CD14-positive monocyte (primary cell): ENCODE data around the gene CDK15. TPM values are rescaled to one million over a fixed set of nuclear protein-coding genes. Genes with fewer than 3 reads are reported as not detected.
A peak's percentile ranks its signal among the peaks of the same experiment; 100 is the strongest.

Experiments used
- DNase-seq, 3 donors: peaks; one replicate each; pipeline ENCODE4 v3.0.0-alpha.2; 2011 to 2022
- H2AFZ ChIP-seq: 2 replicates; pipeline ENCODE4 v1.6.0; 2012; ENCODE audit warnings: mild to moderate bottlenecking, low read depth, low read length, inconsistent platforms; ENCODE audit not compliant: insufficient read depth, poor library complexity, severe bottlenecking
- H3K27ac ChIP-seq, 2 donors: 1 replicate in 1 of 2; 2 replicates in 1 of 2; pipeline ENCODE4 v1.5.1; 2012 to 2013; ENCODE audit warnings: low read length in 2 of 2, control low read depth in 1 of 2, inconsistent platforms in 1 of 2, low read depth in 1 of 2, mild to moderate bottlenecking in 1 of 2
- H3K27me3 ChIP-seq, 2 donors: one replicate each; pipeline versions ENCODE4 v1.6.0 to v1.6.1; 2011 to 2013; ENCODE audit warnings: low read length in 2 of 2; ENCODE audit not compliant: control insufficient read depth in 2 of 2, insufficient read depth in 2 of 2
- H3K36me3 ChIP-seq, 2 donors: replicated peaks in 1 of 2; 1 replicate in 1 of 2; 2 replicates in 1 of 2; pipeline versions ENCODE4 v1.5.1 to v1.6.1; 2012 to 2013; ENCODE audit warnings: low read length in 2 of 2, control low read depth in 1 of 2, inconsistent platforms in 1 of 2, mild to moderate bottlenecking in 1 of 2; ENCODE audit not compliant: insufficient read depth in 2 of 2, control insufficient read depth in 1 of 2
- H3K4me1 ChIP-seq, 2 donors: 1 replicate in 1 of 2; 2 replicates in 1 of 2; pipeline versions ENCODE4 v1.5.1 to v1.6.1; 2012 to 2013; ENCODE audit warnings: low read length in 2 of 2, control low read depth in 1 of 2, inconsistent platforms in 1 of 2, mild to moderate bottlenecking in 1 of 2, moderate library complexity in 1 of 2; ENCODE audit not compliant: insufficient read depth in 2 of 2, control insufficient read depth in 1 of 2
- H3K4me2 ChIP-seq: replicated peaks from 2 replicates; pipeline ENCODE3; 2012; ENCODE audit warnings: low read length, moderate library complexity, mild to moderate bottlenecking; ENCODE audit not compliant: poor library complexity, severe bottlenecking; ENCODE audit errors: extremely low read depth
- H3K4me3 ChIP-seq, 3 experiments: fragments of 200-600 bp in 1 of 3; sonication (generic) in 1 of 3; replicated peaks in 1 of 3; 1 replicate in 2 of 3; 2 replicates in 1 of 3; pipeline ENCODE4 v1.5.1; 2011 to 2013; ENCODE audit warnings: low read length in 3 of 3, mild to moderate bottlenecking in 3 of 3, control low read depth in 2 of 3, low read depth in 2 of 3, inconsistent platforms in 1 of 3, moderate library complexity in 1 of 3
- H3K79me2 ChIP-seq: 2 replicates; pipeline ENCODE4 v1.6.0; 2012; ENCODE audit warnings: mild to moderate bottlenecking, control low read depth, inconsistent platforms, low read length, moderate library complexity; ENCODE audit not compliant: insufficient read depth
- H3K9ac ChIP-seq: 2 replicates; pipeline ENCODE4 v1.6.0; 2017; ENCODE audit warnings: low read length, mild to moderate bottlenecking; ENCODE audit not compliant: insufficient read depth, poor library complexity, severe bottlenecking
- H3K9me3 ChIP-seq, 2 donors: replicated peaks in 1 of 2; 1 replicate in 1 of 2; 2 replicates in 1 of 2; pipeline versions ENCODE4 v1.5.1 to v1.6.1; 2012 to 2013; ENCODE audit warnings: low read length in 2 of 2, control low read depth in 1 of 2; ENCODE audit not compliant: control insufficient read depth in 1 of 2, insufficient read depth in 1 of 2
- H4K20me1 ChIP-seq: 2 replicates; pipeline ENCODE4 v1.6.0; 2012; ENCODE audit warnings: mild to moderate bottlenecking, low read length, control low read depth, moderate library complexity; ENCODE audit not compliant: insufficient read depth
- H3K27ac Mint-ChIP-seq, 7 donors: one replicate each; pipeline ENCODE4 v1.8.0; 2020; ENCODE audit warnings: mild to moderate bottlenecking in 7 of 7, mixed read lengths in 7 of 7, moderate library complexity in 6 of 7, inconsistent platforms in 2 of 7
- H3K27me3 Mint-ChIP-seq, 3 donors: one replicate each; pipeline ENCODE4 v1.8.0; 2021 to 2022; ENCODE audit warnings: low read depth in 3 of 3, mild to moderate bottlenecking in 3 of 3, mixed read lengths in 3 of 3, moderate library complexity in 3 of 3, inconsistent platforms in 1 of 3
- H3K36me3 Mint-ChIP-seq, 2 donors: one replicate each; pipeline ENCODE4 v1.8.0; 2020; ENCODE audit warnings: mixed read lengths in 2 of 2, inconsistent platforms in 1 of 2, mild to moderate bottlenecking in 1 of 2
- H3K4me1 Mint-ChIP-seq: one replicate; pipeline ENCODE4 v1.8.0; 2020; ENCODE audit warnings: mild to moderate bottlenecking, mixed read lengths
- H3K4me3 Mint-ChIP-seq, 2 donors: one replicate each; pipeline ENCODE4 v1.8.0; 2020; ENCODE audit warnings: mild to moderate bottlenecking in 2 of 2, mixed read lengths in 2 of 2, moderate library complexity in 1 of 2
- H3K9me3 Mint-ChIP-seq, 7 donors: one replicate each; pipeline ENCODE4 v1.8.0; 2020 to 2022; ENCODE audit warnings: mixed read lengths in 7 of 7, mild to moderate bottlenecking in 6 of 7, moderate library complexity in 6 of 7, inconsistent platforms in 2 of 7
- WGBS: methylation state at CpG from one replicate; pipeline ENCODE4 v1.1.5; 2013; ENCODE audit warnings: missing lambda C conversion rate; ENCODE audit not compliant: insufficient coverage; 5-methylcytosine and 5-hydroxymethylcytosine counted together
- intact Hi-C, 2 donors: fragments of 100-400 bp; cut with micrococcal nuclease; formaldehyde crosslinking; loops; one replicate each; pipeline versions ENCODE4 v1.15.0 to v1.15.1; 2023
- polyA plus RNA-seq, 3 donors: library from polyadenylated mRNA; depleted of rRNA in 1 of 3; unstranded in 2 of 3; stranded (reverse) in 1 of 3; fragments of 300-500 nt in 2 of 3; fragments of >200 nt in 1 of 3; fragmentation: Illumina TruSeq in 2 of 3; gene quantifications; 1 replicate in 2 of 3; 2 replicates in 1 of 3; pipeline ENCODE4 v1.2.3, GENCODE V29; 2012 to 2021
- TF ChIP-seq, protein P1 (sequence below): fragments of 200-600 bp; IDR thresholded peaks from one replicate; pipeline ENCODE4 v1.8.0; 2022; ENCODE audit warnings: antibody characterized with exemption, mild to moderate bottlenecking

The CDK15 gene
- polyA plus RNA-seq, 3 donors: not detected

DNA sequence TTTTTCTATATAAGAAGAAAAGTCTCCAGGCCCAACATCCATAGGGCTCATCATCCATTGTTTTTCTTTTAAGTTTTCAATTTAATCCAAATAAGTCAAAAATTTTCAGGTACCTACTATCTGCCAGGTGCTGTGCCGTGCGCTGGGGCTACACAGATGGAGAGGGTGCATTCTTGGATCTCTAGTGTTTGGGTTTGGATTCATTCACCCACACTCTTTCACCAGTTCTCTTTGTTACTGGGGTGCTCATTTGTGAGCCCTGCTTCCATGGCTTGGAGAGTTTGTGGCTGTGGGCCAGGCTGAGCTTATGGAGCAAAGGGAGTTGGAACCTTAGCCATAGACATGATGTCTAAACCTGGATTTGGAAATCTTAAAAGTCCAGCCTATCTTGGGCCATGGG, 51.0 kb downstream of the CDK15 start:
- Mint-ChIP-seq H3K4me1 (peaks cover 11% of the 10 kb centered on the region), H3K27ac (no peak overlapping the region), H3K9me3 (peaks cover 0 to 9% (median 0%) of the 10 kb centered on the region in 7 donors), H3K27me3 (peaks cover 21 to 34% (median 31%) of the 10 kb centered on the region in 3 donors), H3K4me3 (no peak overlapping the region), H3K36me3 (no peaks in the 10 kb centered on the region)
- no CpG with 5 or more reads among the region's 2 CpGs for WGBS
- H2AFZ ChIP-seq: no peak overlapping the region
- no peaks in the 10 kb centered on the region for H3K36me3 ChIP-seq
- H3K9me3 ChIP-seq: no peaks in the 10 kb centered on the region
- H3K4me2 ChIP-seq: no peak overlapping the region
- no peak overlapping the region for H3K27ac ChIP-seq
- no peak overlapping the region for H3K4me3 ChIP-seq
- no peaks in the 10 kb centered on the region for H4K20me1 ChIP-seq
- no peak overlapping the region for H3K9ac ChIP-seq
- TF ChIP-seq, protein P1, sequence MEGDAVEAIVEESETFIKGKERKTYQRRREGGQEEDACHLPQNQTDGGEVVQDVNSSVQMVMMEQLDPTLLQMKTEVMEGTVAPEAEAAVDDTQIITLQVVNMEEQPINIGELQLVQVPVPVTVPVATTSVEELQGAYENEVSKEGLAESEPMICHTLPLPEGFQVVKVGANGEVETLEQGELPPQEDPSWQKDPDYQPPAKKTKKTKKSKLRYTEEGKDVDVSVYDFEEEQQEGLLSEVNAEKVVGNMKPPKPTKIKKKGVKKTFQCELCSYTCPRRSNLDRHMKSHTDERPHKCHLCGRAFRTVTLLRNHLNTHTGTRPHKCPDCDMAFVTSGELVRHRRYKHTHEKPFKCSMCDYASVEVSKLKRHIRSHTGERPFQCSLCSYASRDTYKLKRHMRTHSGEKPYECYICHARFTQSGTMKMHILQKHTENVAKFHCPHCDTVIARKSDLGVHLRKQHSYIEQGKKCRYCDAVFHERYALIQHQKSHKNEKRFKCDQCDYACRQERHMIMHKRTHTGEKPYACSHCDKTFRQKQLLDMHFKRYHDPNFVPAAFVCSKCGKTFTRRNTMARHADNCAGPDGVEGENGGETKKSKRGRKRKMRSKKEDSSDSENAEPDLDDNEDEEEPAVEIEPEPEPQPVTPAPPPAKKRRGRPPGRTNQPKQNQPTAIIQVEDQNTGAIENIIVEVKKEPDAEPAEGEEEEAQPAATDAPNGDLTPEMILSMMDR: no peak
- no peaks in the 10 kb centered on the region for H3K79me2 ChIP-seq
- H3K4me1 ChIP-seq: no peaks in the 10 kb centered on the region
- intact Hi-C loops: no loop called here
- H3K27me3 ChIP-seq: peaks cover 26% of the 10 kb centered on the region in 2 donors
- no peak for DNase-seq

DNA sequence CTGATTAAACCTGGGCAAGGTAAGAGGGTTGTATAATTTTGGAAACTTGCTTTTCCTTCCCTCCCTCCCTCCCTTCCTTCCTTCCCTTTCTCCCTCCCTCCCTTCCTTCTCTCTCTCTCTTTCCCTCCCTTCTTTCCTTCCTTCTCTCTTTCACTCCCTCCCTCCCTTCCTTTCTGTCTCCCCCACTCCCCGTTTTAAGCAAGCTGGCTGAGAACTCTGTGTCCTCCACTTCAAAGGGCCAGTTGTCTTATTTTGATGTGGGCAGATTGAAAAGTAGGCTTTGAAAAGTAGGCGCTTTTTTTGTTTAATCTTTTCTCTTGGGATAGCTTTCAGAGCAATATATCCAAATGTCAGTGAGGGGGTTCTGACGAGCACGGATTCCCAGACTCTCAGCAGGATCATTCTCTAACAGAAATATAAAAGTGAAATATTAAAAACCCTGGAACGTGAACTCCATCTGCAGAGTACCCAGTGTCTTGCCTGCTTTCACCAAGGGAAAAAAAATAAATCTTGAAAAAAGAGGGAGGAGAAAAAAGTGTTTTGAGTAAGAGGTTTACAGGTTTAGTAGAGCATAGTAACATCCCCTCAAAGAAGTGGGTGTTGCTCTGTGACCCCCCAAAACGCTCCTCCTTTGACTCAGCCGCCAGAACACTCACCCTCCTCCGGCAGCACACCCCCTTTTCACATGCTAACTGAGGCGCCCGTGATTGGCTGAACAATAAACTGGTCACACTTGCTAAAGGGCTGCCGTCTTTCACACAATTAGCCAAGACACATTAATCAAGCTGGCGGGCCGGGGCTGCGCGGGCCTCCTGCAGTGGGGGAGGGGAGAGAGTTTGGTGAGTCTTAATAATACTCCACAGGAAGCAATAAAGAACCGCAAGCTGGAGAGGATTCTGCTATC, 52.2 kb downstream of the CDK15 start:
- H3K4me1 Mint-ChIP-seq: peaks cover 11% of the 10 kb centered on the region
- Histone ChIP-seq H3K36me3 (no peaks in the 10 kb centered on the region), H3K9ac (no peak overlapping the region), H4K20me1 (no peaks in the 10 kb centered on the region), H3K4me1 (no peaks in the 10 kb centered on the region), H2AFZ (peak overlapping the region; percentile 11), H3K27ac (no peak overlapping the region), H3K4me2 (no peak overlapping the region), H3K79me2 (no peaks in the 10 kb centered on the region), H3K4me3 (no peak overlapping the region), H3K27me3 (peaks cover 26% of the 10 kb centered on the region in 2 donors), H3K9me3 (no peaks in the 10 kb centered on the region)
- 7% methylated on average over 3 of the region's 16 CpGs for WGBS
- TF ChIP-seq, protein P1: no peak
- intact Hi-C loops: no loop called here
- no peak overlapping the region for H3K27ac Mint-ChIP-seq
- peaks cover 22 to 35% (median 31%) of the 10 kb centered on the region in 3 donors for H3K27me3 Mint-ChIP-seq
- H3K9me3 Mint-ChIP-seq: peaks cover 0 to 9% (median 0%) of the 10 kb centered on the region in 7 donors
- H3K36me3 Mint-ChIP-seq: no peaks in the 10 kb centered on the region
- H3K4me3 Mint-ChIP-seq: peak overlapping the region in 1 of 2 donors; percentile 68
- DNase-seq: no peak
